ENCODE results near the gene PBX3. TPM values are rescaled to one million over a fixed set of nuclear protein-coding genes. Genes with fewer than 3 reads are reported as not detected.
A peak's percentile ranks its signal among the peaks of the same experiment; 100 is the strongest.

PBX3 gene
- total and polyA plus RNA-seq, 10 donors, result 7.2 to 58.4 (median 34.1) TPM

DNA sequence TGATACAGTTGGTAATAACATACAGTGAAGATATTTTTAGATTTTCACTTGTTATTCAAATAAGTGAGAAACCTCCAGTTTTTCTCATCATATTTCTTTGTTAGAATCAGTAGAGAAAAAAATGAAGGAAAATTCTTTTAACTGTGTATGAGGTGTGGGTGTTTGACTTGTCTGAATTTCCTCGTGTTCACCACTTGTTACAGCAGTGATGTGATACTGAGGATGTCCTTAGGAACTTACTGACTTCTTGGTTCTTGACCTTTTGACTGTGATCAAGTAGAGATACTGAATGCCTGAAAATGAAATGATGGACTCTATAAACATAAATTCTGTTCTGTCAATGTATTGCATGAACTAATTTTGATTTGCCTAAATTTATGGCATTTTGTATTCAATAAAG is 10.7 kb downstream of the PBX3 start:
- no peak overlapping the region for H3K27ac ChIP-seq
- intact Hi-C loops (cut with DNase I; ENCODE audit: low total_unique reads), result no loop called here

DNA sequence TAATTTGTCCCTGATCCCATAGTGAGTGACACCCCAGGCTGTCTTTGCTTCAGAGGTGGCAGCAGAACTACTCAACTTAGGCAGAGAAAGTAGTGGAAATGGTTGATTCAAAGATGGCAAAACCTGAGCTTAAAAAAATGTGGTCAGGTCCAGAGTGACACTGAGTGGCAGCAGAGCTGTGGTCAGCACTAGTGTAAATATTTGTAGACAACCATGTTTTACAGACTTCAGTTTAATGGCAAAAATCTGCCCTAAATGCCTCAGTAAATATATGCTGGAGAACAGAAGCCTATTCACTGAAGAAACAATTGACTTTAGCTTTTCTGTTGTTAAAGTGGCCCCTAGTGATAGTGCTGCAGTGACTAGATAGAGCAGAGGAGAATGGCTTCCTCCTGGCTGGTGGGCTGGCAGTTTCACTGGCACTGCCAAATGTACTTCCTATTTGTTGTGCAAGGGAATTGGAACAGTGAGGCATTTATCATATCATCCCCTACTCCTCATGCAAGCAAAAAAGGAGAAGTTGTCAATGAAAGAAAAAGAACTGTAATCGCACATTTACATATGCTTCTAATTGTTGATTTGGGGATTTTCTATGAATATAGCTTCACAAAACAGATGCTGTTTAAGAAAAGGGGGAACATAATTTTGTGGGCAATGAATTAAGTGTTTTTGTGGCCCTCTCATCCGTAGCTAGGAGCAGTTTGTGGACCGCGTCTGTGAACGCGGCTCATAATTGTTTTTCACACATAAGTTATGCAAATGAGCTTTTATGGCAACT is 12.0 kb downstream of the PBX3 start:
- intact Hi-C loops (cut with DNase I; ENCODE audit: low total_unique reads), result no loop called here
- Histone ChIP-seq H3K4me1 (peaks cover 0 to 92% (median 60%) of the 10 kb centered on the region in 6 donors), H3K27me3 (replicated peaks in 1 of 7) (no peaks in the 10 kb centered on the region), H3K36me3 (no peaks in the 10 kb centered on the region), H3K9me3 (no peaks in the 10 kb centered on the region), H3K27ac (peak overlapping the region in 5 of 8 donors; percentile 7 to 67 (median 56)), H3K4me3 (peak overlapping the region in 7 of 8 donors; percentile 1 to 60 (median 22))
- 25 to 50% (median 36%) methylated on average over 6 of the region's 6 CpGs for WGBS, 5 donors
- TF ChIP-seq POLR2AphosphoS5 (IDR thresholded peaks at IDR 0.05), result peak in 1 of 3 donors; percentile 59
- no peak for TF ChIP-seq POLR2A (IDR thresholded peaks at IDR 0.05)
- TF ChIP-seq CTCF (IDR thresholded peaks at IDR 0.05 in 8 of 11, conservative IDR thresholded peaks at IDR 0.05 in 3 of 11), result no peak
- peak; percentile 77 for DNase-seq

More for the DNA sequence above, 10.7 kb downstream of the PBX3 start:
- Histone ChIP-seq H3K4me1 (peaks cover 0 to 92% (median 52%) of the 10 kb centered on the region in 6 donors), H3K36me3 (no peaks in the 10 kb centered on the region), H3K4me3 (no peak overlapping the region), H3K27me3 (replicated peaks in 1 of 7) (no peaks in the 10 kb centered on the region), H3K9me3 (no peaks in the 10 kb centered on the region)
- WGBS, 5 donors, result 18 to 41% (median 30%) methylated on average over 1 of the region's 1 CpG
- no peak for TF ChIP-seq POLR2AphosphoS5 (IDR thresholded peaks at IDR 0.05)
- no peak for TF ChIP-seq CTCF (IDR thresholded peaks at IDR 0.05 in 8 of 11, conservative IDR thresholded peaks at IDR 0.05 in 3 of 11)
- no peak for TF ChIP-seq POLR2A (IDR thresholded peaks at IDR 0.05)
- no peak for DNase-seq

DNA sequence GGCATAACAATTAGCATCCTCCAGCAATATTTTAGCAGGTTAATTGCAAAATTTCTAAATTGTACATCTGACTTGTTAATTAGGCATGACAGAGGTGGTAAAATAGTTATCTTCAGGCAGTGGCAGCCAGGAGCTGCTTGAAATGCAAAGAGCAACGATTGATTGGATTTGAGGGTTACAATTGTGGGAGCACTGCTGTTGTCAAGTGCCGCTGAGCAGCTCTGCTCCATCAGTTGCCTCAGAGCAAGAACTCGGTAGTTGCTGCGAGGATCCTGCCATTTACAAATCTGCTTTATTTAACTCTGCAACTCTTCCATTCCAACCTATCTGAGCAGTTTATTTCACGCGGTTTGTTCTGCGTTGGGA is 12.6 kb downstream of the PBX3 start:
- Histone ChIP-seq H3K4me1 (peaks cover 0 to 92% (median 62%) of the 10 kb centered on the region in 6 donors), H3K27ac (peak overlapping the region in 5 of 8 donors; percentile 7 to 67 (median 56)), H3K9me3 (no peaks in the 10 kb centered on the region), H3K27me3 (replicated peaks in 1 of 7) (no peaks in the 10 kb centered on the region), H3K36me3 (no peaks in the 10 kb centered on the region), H3K4me3 (peak overlapping the region in 7 of 8 donors; percentile 1 to 60 (median 22))
- DNase-seq, result no peak
- TF ChIP-seq POLR2A (IDR thresholded peaks at IDR 0.05), result no peak
- no peak for TF ChIP-seq CTCF (IDR thresholded peaks at IDR 0.05 in 8 of 11, conservative IDR thresholded peaks at IDR 0.05 in 3 of 11)
- no peak for TF ChIP-seq POLR2AphosphoS5 (IDR thresholded peaks at IDR 0.05)
- intact Hi-C loops (cut with DNase I; ENCODE audit: low total_unique reads), result loop anchor here (10.0 kb wide), 1 partner anchor 55 kb away; no protein-coding TSS in a partner anchor
- WGBS, 5 donors, result 40 to 50% (median 42%) methylated on average over 7 of the region's 7 CpGs

- Histone ChIP-seq H3K27ac (no peak overlapping the region), H3K27me3 (replicated peaks in 1 of 7) (no peaks in the 10 kb centered on the region), H3K9me3 (no peaks in the 10 kb centered on the region), H3K36me3 (no peaks in the 10 kb centered on the region), H3K4me1 (peaks cover 0 to 86% (median 62%) of the 10 kb centered on the region in 6 donors), H3K4me3 (no peak overlapping the region)
- intact Hi-C loops (cut with DNase I; ENCODE audit: low total_unique reads), result loop anchor here (10.0 kb wide), 1 partner anchor 54 kb away; no protein-coding TSS in a partner anchor
- TF ChIP-seq POLR2A (IDR thresholded peaks at IDR 0.05) (no peak), POLR2AphosphoS5 (IDR thresholded peaks at IDR 0.05) (no peak), CTCF (IDR thresholded peaks at IDR 0.05 in 8 of 11, conservative IDR thresholded peaks at IDR 0.05 in 3 of 11) (no peak)
- DNase-seq, result no peak
- 83 to 93% (median 86%) methylated on average over 1 of the region's 1 CpG for WGBS, 5 donors
These were observed 13.4 kb downstream of the PBX3 start for GRCh38 chr9:125760537-125760936.
